Left lung (tissue), 14 donors: ENCODE data around the gene ODF2. TPM values are rescaled to one million over a fixed set of nuclear protein-coding genes. Genes with fewer than 3 reads are reported as not detected.

Experiments used
- ATAC-seq: fragments of 200-7000 bp; cut with Tn5 transposase; one replicate; pipeline ENCODE4 v1.9.1; 2020; ENCODE audit warnings: moderate library complexity
- DNase-seq, 4 donors: peaks; one replicate each; pipeline ENCODE4 v3.0.0-alpha.2; 2013 to 2020
- H3K27ac ChIP-seq, 2 donors: fragments of 200-600 bp; sonication (generic) in 1 of 2; one replicate each; pipeline versions ENCODE4 v1.5.0 to v1.8.0; 2020 to 2021
- H3K27me3 ChIP-seq, 2 donors: fragments of 200-600 bp; sonication (generic) in 1 of 2; one replicate each; pipeline versions ENCODE4 v1.5.0 to v1.8.0; 2020 to 2021
- H3K36me3 ChIP-seq, 2 donors: fragments of 200-600 bp; sonication (generic) in 1 of 2; one replicate each; pipeline versions ENCODE4 v1.5.0 to v1.8.0; 2020 to 2021
- H3K4me1 ChIP-seq, 2 donors: fragments of 200-600 bp; one replicate each; pipeline ENCODE4 v1.8.0; 2021
- H3K4me3 ChIP-seq, 2 donors: fragments of 200-600 bp; sonication (generic) in 1 of 2; one replicate each; pipeline versions ENCODE4 v1.5.0 to v1.8.0; 2020 to 2021; ENCODE audit warnings: mild to moderate bottlenecking in 1 of 2
- H3K9me3 ChIP-seq, 2 donors: fragments of 200-600 bp; sonication (generic) in 1 of 2; one replicate each; pipeline versions ENCODE4 v1.5.0 to v1.8.0; 2020 to 2021
- intact Hi-C, 2 donors: fragments of 100-400 bp; cut with DNase I; formaldehyde crosslinking; loops; one replicate each; pipeline versions ENCODE4 v1.11.2 to v1.14.2; 2022
- long read RNA-seq, 12 donors: library from polyadenylated mRNA in 2 of 12; unstranded in 2 of 12; transcript quantifications; one replicate each; pipeline ENCODE4 v2.0.0 and lab custom pipeline, GENCODE V29; 2019 to 2026
- polyA plus RNA-seq, 6 donors: library from polyadenylated mRNA; unstranded; fragments of 120-200 nt; gene quantifications; one replicate each; pipeline ENCODE4 v1.2.1, GENCODE V29; 2013; ENCODE audit not compliant: insufficient read length in 6 of 6
- total RNA-seq, 2 donors: library from RNA; stranded (reverse); fragmentation: NEBNext Ultra II Directional; extraction: Animal tissue kit (Norgen Biotek cat#: 25700); gene quantifications; one replicate each; pipeline ENCODE4 v1.2.1, GENCODE V29; 2021
- TF ChIP-seq, protein P1 (sequence below), 2 donors: fragments of 200-600 bp; sonication (generic) in 1 of 2; IDR thresholded peaks; one replicate each; pipeline versions ENCODE4 v1.5.0 to v1.8.0; 2021; ENCODE audit warnings: antibody characterized with exemption in 2 of 2
- donor health status: DM: no; HTN: yes; CAD: no.
- donor health status: DM: no; HTN: no; CAD: no.

Gene ODF2
- total RNA-seq (10 to 100 TPM; 21.0 to 21.1 TPM), polyA plus RNA-seq (10 to 100 TPM; 56.7 to 70.3 (median 63.4) TPM)
- long read RNA-seq, donor 1, transcript ODF2-217 (3 exons, 1,525 nt), result major isoform, 6 of 30 reads
- long read RNA-seq, donor 1, partial matches to known transcripts, result 20 of 30 reads
- long read RNA-seq, donor 1, other reads (novel, unspliced or antisense), result 0 of 30 reads
- long read RNA-seq, donor 2, partial matches to known transcripts, result 0 of 3 reads
- long read RNA-seq, donor 2, other reads (novel, unspliced or antisense), result 0 of 3 reads
- long read RNA-seq, donor 3, transcript ODF2-201 (21 exons, 3,899 nt), result major isoform, 6 of 8 reads
- long read RNA-seq, donor 3, partial matches to known transcripts, result 0 of 8 reads
- long read RNA-seq, donor 3, other reads (novel, unspliced or antisense), result 0 of 8 reads
- long read RNA-seq, donor 4, partial matches to known transcripts, result 4 of 8 reads
- long read RNA-seq, donor 4, other reads (novel, unspliced or antisense), result 1 of 8 reads
- long read RNA-seq, donor 5, partial matches to known transcripts, result 5 of 8 reads
- long read RNA-seq, donor 5, other reads (novel, unspliced or antisense), result 0 of 8 reads
- long read RNA-seq, donor 6, transcript ODF2-201 (21 exons, 3,899 nt), result major isoform, 5 of 6 reads
- long read RNA-seq, donor 6, partial matches to known transcripts, result 0 of 6 reads
- long read RNA-seq, donor 6, other reads (novel, unspliced or antisense), result 0 of 6 reads
- long read RNA-seq, donor 7, result 0 reads
- long read RNA-seq, donor 8, partial matches to known transcripts, result 0 of 5 reads
- long read RNA-seq, donor 8, other reads (novel, unspliced or antisense), result 0 of 5 reads
- long read RNA-seq, donor 9, result 0 reads
- long read RNA-seq, donor 10, partial matches to known transcripts, result 2 of 3 reads
- long read RNA-seq, donor 10, other reads (novel, unspliced or antisense), result 1 of 3 reads
- long read RNA-seq, donor 11, partial matches to known transcripts, result 0 of 6 reads
- long read RNA-seq, donor 11, other reads (novel, unspliced or antisense), result 0 of 6 reads
- long read RNA-seq, donor 12, partial matches to known transcripts, result 0 of 2 reads
- long read RNA-seq, donor 12, other reads (novel, unspliced or antisense), result 0 of 2 reads

DNA sequence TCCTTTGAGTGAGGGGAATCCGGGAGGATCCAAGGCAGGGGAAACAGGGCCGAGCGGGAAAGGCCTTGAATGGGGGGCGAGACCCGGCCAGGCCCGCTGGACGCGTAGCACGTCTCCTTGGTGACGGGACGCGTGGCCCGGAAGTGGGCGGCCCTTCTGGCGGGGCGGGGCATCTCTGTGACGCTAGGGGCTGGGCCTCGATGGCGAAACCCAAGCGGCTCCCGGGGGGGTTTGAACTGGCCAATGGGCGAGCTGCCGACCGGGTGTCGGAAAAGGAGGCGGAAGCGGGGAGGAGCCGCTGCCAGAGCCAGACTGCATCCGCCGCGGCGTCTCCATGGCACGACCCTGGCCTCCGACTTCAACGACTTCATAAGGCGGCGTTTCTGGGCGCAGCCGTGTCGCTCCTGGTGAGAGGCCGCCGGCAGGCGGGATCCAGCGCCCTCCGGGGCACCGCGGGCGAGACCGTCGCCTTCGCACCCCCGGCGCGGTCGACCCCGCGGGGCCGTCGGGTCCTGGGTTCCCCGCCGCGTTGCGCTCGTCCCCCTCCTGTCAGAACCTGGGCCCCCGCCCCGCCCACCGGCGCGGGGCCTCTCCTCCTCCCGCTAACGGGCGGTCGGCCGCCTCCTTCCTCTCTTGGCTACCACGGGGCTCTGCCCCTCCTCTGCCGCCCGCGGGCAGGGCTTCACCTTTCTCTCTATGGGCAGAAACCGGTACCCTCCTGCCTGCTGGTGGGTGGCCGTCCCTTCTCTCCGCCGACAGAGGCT, at the start of gene ODF2:
Gene ODF2, plus strand, starts transcription at position 158 of the 764 bp plus-strand sequence. Its CDS starts 86 bp downstream, at position 244.
- peak; percentile 96 to 98 (median 98) for DNase-seq
- H3K27ac ChIP-seq, result peak within 1 kb of the TSS; percentile 74 to 91
- TF ChIP-seq, protein P1, sequence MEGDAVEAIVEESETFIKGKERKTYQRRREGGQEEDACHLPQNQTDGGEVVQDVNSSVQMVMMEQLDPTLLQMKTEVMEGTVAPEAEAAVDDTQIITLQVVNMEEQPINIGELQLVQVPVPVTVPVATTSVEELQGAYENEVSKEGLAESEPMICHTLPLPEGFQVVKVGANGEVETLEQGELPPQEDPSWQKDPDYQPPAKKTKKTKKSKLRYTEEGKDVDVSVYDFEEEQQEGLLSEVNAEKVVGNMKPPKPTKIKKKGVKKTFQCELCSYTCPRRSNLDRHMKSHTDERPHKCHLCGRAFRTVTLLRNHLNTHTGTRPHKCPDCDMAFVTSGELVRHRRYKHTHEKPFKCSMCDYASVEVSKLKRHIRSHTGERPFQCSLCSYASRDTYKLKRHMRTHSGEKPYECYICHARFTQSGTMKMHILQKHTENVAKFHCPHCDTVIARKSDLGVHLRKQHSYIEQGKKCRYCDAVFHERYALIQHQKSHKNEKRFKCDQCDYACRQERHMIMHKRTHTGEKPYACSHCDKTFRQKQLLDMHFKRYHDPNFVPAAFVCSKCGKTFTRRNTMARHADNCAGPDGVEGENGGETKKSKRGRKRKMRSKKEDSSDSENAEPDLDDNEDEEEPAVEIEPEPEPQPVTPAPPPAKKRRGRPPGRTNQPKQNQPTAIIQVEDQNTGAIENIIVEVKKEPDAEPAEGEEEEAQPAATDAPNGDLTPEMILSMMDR (IDR thresholded peaks at IDR 0.05), result no peak
- ATAC-seq, result peak; percentile 97
- peak within 1 kb of the TSS; percentile 95 to 100 for H3K4me3 ChIP-seq
- peaks cover 6 to 9% of the 10 kb centered on the region in 2 donors for H3K4me1 ChIP-seq
- intact Hi-C loops, result no loop called here
- no peaks in the 10 kb centered on the region for H3K27me3 ChIP-seq
- H3K9me3 ChIP-seq, result no peaks in the 10 kb centered on the region
- peaks cover 0 to 17% of the 10 kb centered on the region in 2 donors for H3K36me3 ChIP-seq

DNA sequence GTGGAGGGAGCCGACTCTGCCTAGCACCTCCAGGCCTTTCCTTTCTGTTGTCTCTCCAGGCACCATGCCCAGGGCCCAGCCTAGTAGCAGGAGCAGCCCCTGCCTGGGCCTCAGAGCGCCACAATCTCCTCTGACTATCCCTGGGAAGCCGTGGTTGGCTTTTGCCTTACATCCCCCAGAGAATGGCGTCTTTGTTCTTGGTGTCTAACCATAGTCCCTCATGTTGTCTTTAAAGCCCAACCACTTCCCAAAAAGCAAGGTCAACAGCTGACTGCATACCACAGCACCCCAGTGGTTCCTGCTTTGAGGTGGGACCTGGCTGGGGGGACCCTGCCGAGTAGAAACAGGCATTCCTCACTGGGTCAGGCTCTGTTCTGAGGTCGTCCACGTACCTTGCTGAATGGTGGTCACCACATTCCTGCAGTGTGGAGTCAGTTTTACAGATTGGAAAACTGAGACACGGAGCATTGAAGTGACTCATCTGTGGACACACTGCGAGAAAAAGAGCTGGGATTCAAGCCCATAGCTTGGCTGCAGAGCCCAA, 48.9 kb upstream of the ODF2 start:
- H3K4me3 ChIP-seq, result no peak overlapping the region
- H3K36me3 ChIP-seq, result no peaks in the 10 kb centered on the region
- no peak overlapping the region for H3K27ac ChIP-seq
- ATAC-seq (no peak), DNase-seq (no peak)
- TF ChIP-seq, protein P1 (IDR thresholded peaks at IDR 0.05), result no peak
- intact Hi-C loops, result no loop called here
- H3K9me3 ChIP-seq, result no peaks in the 10 kb centered on the region
- H3K4me1 ChIP-seq, result no peaks in the 10 kb centered on the region
- H3K27me3 ChIP-seq, result peaks cover 0 to 38% of the 10 kb centered on the region in 2 donors

DNA sequence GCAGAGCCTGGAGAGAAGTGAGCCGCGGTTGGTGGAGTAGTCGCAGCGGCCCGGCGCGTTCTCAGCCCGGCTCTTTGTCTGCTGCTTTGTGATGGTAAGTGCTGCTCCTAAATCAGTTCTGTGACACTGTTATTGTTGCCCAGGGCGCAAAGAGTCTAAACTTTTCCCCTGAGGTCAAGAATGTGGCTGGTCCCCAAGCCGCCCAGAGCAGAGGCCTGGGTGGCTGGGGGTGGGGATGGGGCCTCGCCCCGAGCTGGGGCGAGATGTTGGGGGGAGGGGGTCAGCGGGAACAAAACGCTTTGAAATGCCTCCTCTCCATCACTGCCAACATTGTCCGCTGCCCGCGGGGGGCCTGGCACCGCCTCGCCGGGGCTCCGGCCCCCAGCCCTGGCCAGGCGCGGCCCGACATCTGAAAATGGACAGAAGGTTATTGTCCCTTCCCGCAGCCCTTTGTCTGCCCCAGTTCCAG, 46.8 kb upstream of the ODF2 start:
- H3K4me1 ChIP-seq, result no peaks in the 10 kb centered on the region
- H3K27ac ChIP-seq, result no peak overlapping the region
- ATAC-seq (no peak), DNase-seq (no peak)
- no peaks in the 10 kb centered on the region for H3K9me3 ChIP-seq
- H3K27me3 ChIP-seq, result peaks cover 0 to 59% of the 10 kb centered on the region in 2 donors
- H3K36me3 ChIP-seq, result no peaks in the 10 kb centered on the region
- TF ChIP-seq, protein P1 (IDR thresholded peaks at IDR 0.05), result no peak
- intact Hi-C loops, result no loop called here
- H3K4me3 ChIP-seq, result no peak overlapping the region

DNA sequence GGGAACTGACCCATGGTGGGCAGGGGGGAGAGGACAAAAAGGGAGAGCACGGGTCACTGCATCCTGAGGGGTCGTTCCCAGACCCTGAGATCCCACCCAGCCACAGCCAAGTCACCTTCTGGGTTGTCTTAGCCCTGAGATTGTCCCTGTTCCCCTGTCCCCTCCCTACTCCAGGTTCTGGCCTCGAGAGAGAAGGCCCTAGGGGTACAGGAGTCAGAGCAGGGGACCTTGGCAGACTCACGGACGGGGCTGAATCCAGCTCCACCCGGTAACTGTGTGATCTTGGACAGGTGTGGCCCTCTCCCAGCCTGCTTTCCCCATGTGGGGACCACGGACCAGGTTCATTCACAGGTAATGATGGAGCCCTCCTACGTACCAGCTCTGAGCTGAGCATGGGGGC, 46.4 kb upstream of the ODF2 start:
- ATAC-seq, result no peak
- Histone ChIP-seq H3K4me3 (no peak overlapping the region), H3K4me1 (no peaks in the 10 kb centered on the region), H3K27ac (no peak overlapping the region), H3K9me3 (no peaks in the 10 kb centered on the region), H3K36me3 (no peaks in the 10 kb centered on the region), H3K27me3 (peaks cover 0 to 64% of the 10 kb centered on the region in 2 donors)
- TF ChIP-seq, protein P1 (IDR thresholded peaks at IDR 0.05), result no peak
- intact Hi-C loops, result no loop called here
- DNase-seq, result no peak
